Measurements from ENCODE around the gene ZNF548. TPM values are rescaled to one million over a fixed set of nuclear protein-coding genes. Genes with fewer than 3 reads are reported as not detected.

ZNF548 gene
- polyA plus RNA-seq, 1 donor (not counting 4 experiments of a cell fraction or from before 2014, with no cell fraction given) = 11.4 TPM

GRCh38 chr19:57382806-57383488 lies 6.7 kb upstream of the ZNF548 start:
- Histone ChIP-seq H3K4me3 (ENCODE audit: control insufficient read depth in 2 of 3, extremely low read depth in 1 of 3, insufficient read depth in 2 of 3, low read depth in 1 of 3, low read length in 3 of 3) (no peak overlapping the region), H3K27me3 (ENCODE audit: control insufficient read depth, extremely low read depth, insufficient read depth, low read length) (no peaks in the 10 kb centered on the region), H3K9me1 (ENCODE audit: control insufficient read depth, extremely low read depth, insufficient read depth, low read length) (no peaks in the 10 kb centered on the region), H3K27ac (ENCODE audit: control insufficient read depth, insufficient read depth, low read length) (no peak overlapping the region), H3K79me2 (ENCODE audit: control insufficient read depth, insufficient read depth, low read length) (no peaks in the 10 kb centered on the region), H2AFZ (ENCODE audit: control insufficient read depth, low read length) (no peak overlapping the region), H3K9ac (ENCODE audit: control insufficient read depth, extremely low read depth, insufficient read depth, low read length) (no peak overlapping the region), H3K9me3 (ENCODE audit: control insufficient read depth, low read depth, low read length) (peaks cover 3% of the 10 kb centered on the region), H3K4me2 (ENCODE audit: control insufficient read depth, extremely low read depth, insufficient read depth, low read depth, low read length) (no peak overlapping the region), H3K36me3 (ENCODE audit: control insufficient read depth in 2 of 2, extremely low read depth in 1 of 2, insufficient read depth in 2 of 2, low read length in 2 of 2) (peaks cover 0 to 2% of the 10 kb centered on the region in 2 experiments), H4K20me1 (ENCODE audit: control insufficient read depth, extremely low read depth, insufficient read depth, low read length) (no peaks in the 10 kb centered on the region), H3K4me1 (ENCODE audit: control insufficient read depth, extremely low read depth, insufficient read depth, low read length) (no peaks in the 10 kb centered on the region)
- dilution Hi-C loops (cut with MboI; ENCODE audit: extremely low pct_ligation_motif_present, low sequenced_read_pairs) = no loop called here
- FAIRE-seq (no peak), DNase-seq (ENCODE audit: low read depth, low spot score) (no peak)
- TF ChIP-seq CTCF (optimal IDR thresholded peaks at IDR 0.05 in 1 of 3, IDR thresholded peaks at IDR 0.05 in 1 of 3, conservative IDR thresholded peaks at IDR 0.05 in 1 of 3; ENCODE audit: extremely low read depth in 1 of 3, insufficient read depth in 2 of 3, low read length in 3 of 3) (no peak), EZH2 (IDR thresholded peaks at IDR 0.05; ENCODE audit: low read length) (no peak)

- Histone ChIP-seq H3K27me3 (ENCODE audit: control insufficient read depth, extremely low read depth, insufficient read depth, low read length) (no peaks in the 10 kb centered on the region), H3K9ac (ENCODE audit: control insufficient read depth, extremely low read depth, insufficient read depth, low read length) (peak overlapping the region; percentile 84), H3K4me2 (ENCODE audit: control insufficient read depth, extremely low read depth, insufficient read depth, low read depth, low read length) (peak overlapping the region; percentile 36), H3K4me3 (ENCODE audit: control insufficient read depth in 2 of 3, extremely low read depth in 1 of 3, insufficient read depth in 2 of 3, low read depth in 1 of 3, low read length in 3 of 3) (peak overlapping the region; percentile 78 to 95 (median 83)), H3K9me1 (ENCODE audit: control insufficient read depth, extremely low read depth, insufficient read depth, low read length) (no peaks in the 10 kb centered on the region), H3K79me2 (ENCODE audit: control insufficient read depth, insufficient read depth, low read length) (peaks cover 37% of the 10 kb centered on the region), H2AFZ (ENCODE audit: control insufficient read depth, low read length) (peak overlapping the region; percentile 61), H3K4me1 (ENCODE audit: control insufficient read depth, extremely low read depth, insufficient read depth, low read length) (no peaks in the 10 kb centered on the region), H4K20me1 (ENCODE audit: control insufficient read depth, extremely low read depth, insufficient read depth, low read length) (no peaks in the 10 kb centered on the region), H3K9me3 (ENCODE audit: control insufficient read depth, low read depth, low read length) (no peaks in the 10 kb centered on the region), H3K36me3 (ENCODE audit: control insufficient read depth in 2 of 2, extremely low read depth in 1 of 2, insufficient read depth in 2 of 2, low read length in 2 of 2) (peaks cover 0 to 2% of the 10 kb centered on the region in 2 experiments), H3K27ac (ENCODE audit: control insufficient read depth, insufficient read depth, low read length) (peak overlapping the region; percentile 82)
- dilution Hi-C loops (cut with MboI; ENCODE audit: extremely low pct_ligation_motif_present, low sequenced_read_pairs) = no loop called here
- TF ChIP-seq EZH2 (IDR thresholded peaks at IDR 0.05; ENCODE audit: low read length) = no peak
- no peak for TF ChIP-seq CTCF (optimal IDR thresholded peaks at IDR 0.05 in 1 of 3, IDR thresholded peaks at IDR 0.05 in 1 of 3, conservative IDR thresholded peaks at IDR 0.05 in 1 of 3; ENCODE audit: extremely low read depth in 1 of 3, insufficient read depth in 2 of 3, low read length in 3 of 3)
- DNase-seq (ENCODE audit: low read depth, low spot score) (no peak), FAIRE-seq (no peak)
These were observed 392 bp upstream of the ZNF548 start for GRCh38 chr19:57389194-57389729.
